ENCODE data around the gene CUL9.

The CUL9 gene

DNA sequence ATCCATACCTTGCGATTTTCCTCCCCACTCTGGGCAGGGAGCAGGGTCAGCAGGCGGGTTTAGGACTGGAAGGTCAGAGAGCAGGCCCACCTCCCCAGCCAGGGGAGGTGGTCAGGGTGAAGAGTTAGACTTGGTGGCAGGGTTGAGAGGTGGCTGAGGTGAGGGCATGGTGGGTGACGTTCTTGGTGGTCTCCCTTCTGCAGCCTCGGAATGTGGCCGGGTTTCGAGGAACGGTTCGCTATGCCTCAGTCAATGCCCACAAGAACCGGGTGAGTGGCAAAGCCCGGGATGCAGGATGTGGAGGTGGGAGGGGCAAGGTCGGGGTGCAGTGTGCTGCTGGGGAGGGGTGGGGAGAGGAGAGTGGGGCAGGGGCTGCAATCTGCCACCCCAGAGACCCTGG lies 72.8 kb downstream of the CUL9 start:
- WGBS (ENCODE audit: insufficient coverage), result 96% methylated on average over 9 of the region's 11 CpGs
- Histone ChIP-seq H3K4me1 (ENCODE audit: control extremely low read depth in 1 of 4, control insufficient read depth in 4 of 4, insufficient read depth in 4 of 4, low read length in 3 of 4) (peaks cover 0 to 4% (median 0%) of the 10 kb centered on the region in 4 experiments), H3K27me3 (replicated peaks in 2 of 5; ENCODE audit: control insufficient read depth in 4 of 5, insufficient read depth in 5 of 5, low read length in 4 of 5) (peaks cover 0 to 36% (median 17%) of the 10 kb centered on the region in 5 experiments), H3K9me3 (ENCODE audit: control extremely low read depth in 1 of 5, control insufficient read depth in 4 of 5, insufficient read depth in 2 of 5, low read depth in 1 of 5, low read length in 4 of 5) (no peaks in the 10 kb centered on the region), H3K36me3 (ENCODE audit: control insufficient read depth in 4 of 4, insufficient read depth in 4 of 4, low read length in 3 of 4) (no peaks in the 10 kb centered on the region), H3K27ac (ENCODE audit: insufficient read depth in 1 of 2, low read depth in 1 of 2, low read length in 2 of 2, poor library complexity in 1 of 2, severe bottlenecking in 2 of 2) (no peak overlapping the region), H3K4me3 (ENCODE audit: control insufficient read depth in 1 of 7, extremely low read depth in 1 of 7, insufficient read depth in 4 of 7, low read depth in 2 of 7, low read length in 6 of 7) (no peak overlapping the region)
- no peak for DNase-seq
- POLR2A ChIA-PET, result no interaction called here
- CTCF ChIA-PET, result interaction anchor here (1.7 kb wide), 1 partner anchor 26 kb away, joined by 4 read pairs; the partner anchor contains the start of gene DNPH1

DNA sequence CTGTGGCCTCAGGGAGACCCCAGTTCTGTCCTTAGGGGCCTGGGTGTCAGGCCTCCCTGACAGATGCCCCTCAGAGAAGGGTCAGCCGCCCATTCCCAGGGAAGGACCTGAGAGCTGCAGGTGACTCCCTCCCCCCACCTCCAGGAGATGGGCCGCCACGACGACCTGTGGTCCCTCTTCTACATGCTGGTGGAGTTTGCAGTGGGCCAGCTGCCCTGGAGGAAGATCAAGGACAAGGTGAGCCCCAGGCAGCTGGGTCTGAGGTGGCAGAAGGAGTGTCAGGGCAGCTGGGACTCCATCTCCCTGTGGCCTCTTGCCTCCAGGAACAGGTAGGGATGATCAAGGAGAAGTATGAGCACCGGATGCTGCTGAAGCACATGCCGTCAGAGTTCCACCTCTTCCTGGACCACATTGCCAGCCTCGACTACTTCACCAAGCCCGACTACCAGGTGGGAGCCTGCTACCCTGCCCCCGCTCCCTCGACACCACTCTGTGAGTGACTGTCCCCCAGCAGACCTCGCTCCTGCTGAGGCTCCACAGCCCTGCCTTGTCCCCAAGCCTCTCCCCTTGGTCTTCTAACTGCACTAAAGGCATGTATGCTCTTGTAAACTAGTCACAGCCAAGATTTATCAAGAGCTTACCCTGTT lies 73.5 kb downstream of the CUL9 start:
- POLR2A ChIA-PET, result no interaction called here
- DNase-seq, result no peak
- CTCF ChIA-PET, result interaction anchor here (0.7 to 1.3 kb wide), 3 partner anchors 9 to 115 kb away, joined by 3 read pairs; no protein-coding TSS in a partner anchor
- Histone ChIP-seq H3K4me3 (ENCODE audit: control insufficient read depth in 1 of 7, extremely low read depth in 1 of 7, insufficient read depth in 4 of 7, low read depth in 2 of 7, low read length in 6 of 7) (no peak overlapping the region), H3K27ac (ENCODE audit: insufficient read depth in 1 of 2, low read depth in 1 of 2, low read length in 2 of 2, poor library complexity in 1 of 2, severe bottlenecking in 2 of 2) (no peak overlapping the region), H3K27me3 (replicated peaks in 2 of 5; ENCODE audit: control insufficient read depth in 4 of 5, insufficient read depth in 5 of 5, low read length in 4 of 5) (peaks cover 0 to 33% (median 15%) of the 10 kb centered on the region in 5 experiments), H3K4me1 (ENCODE audit: control extremely low read depth in 1 of 4, control insufficient read depth in 4 of 4, insufficient read depth in 4 of 4, low read length in 3 of 4) (peaks cover 0 to 4% (median 0%) of the 10 kb centered on the region in 4 experiments), H3K36me3 (ENCODE audit: control insufficient read depth in 4 of 4, insufficient read depth in 4 of 4, low read length in 3 of 4) (no peaks in the 10 kb centered on the region), H3K9me3 (ENCODE audit: control extremely low read depth in 1 of 5, control insufficient read depth in 4 of 5, insufficient read depth in 2 of 5, low read depth in 1 of 5, low read length in 4 of 5) (no peaks in the 10 kb centered on the region)
- 93% methylated on average over 8 of the region's 11 CpGs for whole genome bisulfite sequencing (ENCODE audit: insufficient coverage)

DNA sequence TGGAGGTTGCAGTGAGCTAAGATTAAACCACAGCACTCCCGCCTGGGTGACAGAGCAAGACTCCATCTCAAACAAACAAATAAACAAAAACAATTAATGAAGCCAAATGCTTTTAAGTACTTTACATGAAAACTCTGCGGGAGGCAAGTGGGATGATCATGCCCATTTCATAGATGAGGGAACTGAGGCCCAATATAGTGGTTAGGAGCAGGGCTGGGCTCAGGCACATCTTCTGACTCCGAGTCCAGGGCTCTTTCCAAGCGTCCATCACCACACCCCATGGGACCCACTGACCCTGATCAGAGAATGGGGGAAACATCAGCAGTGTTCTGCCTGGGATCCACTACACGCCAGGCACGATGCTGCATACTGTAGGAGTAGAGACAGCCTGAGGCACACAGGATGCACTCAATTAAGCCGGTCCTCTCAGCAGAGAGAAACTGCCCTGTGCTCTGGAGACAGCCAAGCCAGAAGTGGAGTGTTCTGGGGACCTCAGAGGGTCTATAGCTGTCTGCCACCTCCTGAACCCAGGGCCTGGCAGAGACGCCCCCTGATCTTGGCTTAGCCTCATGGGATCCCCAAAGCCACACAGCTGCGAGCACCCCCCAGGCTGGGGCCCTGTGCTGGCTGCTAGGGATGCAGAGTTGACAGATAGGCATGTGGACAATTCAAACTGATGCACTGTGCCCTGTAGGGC lies 74.8 kb downstream of the CUL9 start:
- CTCF ChIA-PET, result interaction anchor here (1.1 kb wide), 1 partner anchor 114 kb away, joined by 3 read pairs; no protein-coding TSS in a partner anchor
- WGBS (ENCODE audit: insufficient coverage), result 98% methylated on average over 5 of the region's 9 CpGs

GRCh38 chr6:43257367-43258145 lies 75.6 kb downstream of the CUL9 start:
- H3K27me3 ChIP-seq (replicated peaks in 2 of 5; ENCODE audit: control insufficient read depth in 4 of 5, insufficient read depth in 5 of 5, low read length in 4 of 5), result peaks cover 0 to 13% (median 5%) of the 10 kb centered on the region in 5 experiments
- H3K4me1 ChIP-seq (ENCODE audit: control extremely low read depth in 1 of 4, control insufficient read depth in 4 of 4, insufficient read depth in 4 of 4, low read length in 3 of 4), result no peaks in the 10 kb centered on the region
- DNase-seq, result no peak
- 91% methylated on average over 12 of the region's 12 CpGs for WGBS (ENCODE audit: insufficient coverage)
- ChIA-PET CTCF (interaction anchor here (2.2 kb wide), 1 partner anchor 77 kb away, joined by 6 read pairs; no protein-coding TSS in a partner anchor), POLR2A (no interaction called here)
- H3K27ac ChIP-seq (ENCODE audit: insufficient read depth in 1 of 2, low read depth in 1 of 2, low read length in 2 of 2, poor library complexity in 1 of 2, severe bottlenecking in 2 of 2), result no peak overlapping the region
- H3K4me3 ChIP-seq (ENCODE audit: control insufficient read depth in 1 of 7, extremely low read depth in 1 of 7, insufficient read depth in 4 of 7, low read depth in 2 of 7, low read length in 6 of 7), result no peak overlapping the region
- no peaks in the 10 kb centered on the region for H3K36me3 ChIP-seq (ENCODE audit: control insufficient read depth in 4 of 4, insufficient read depth in 4 of 4, low read length in 3 of 4)
- H3K9me3 ChIP-seq (ENCODE audit: control extremely low read depth in 1 of 5, control insufficient read depth in 4 of 5, insufficient read depth in 2 of 5, low read depth in 1 of 5, low read length in 4 of 5), result no peaks in the 10 kb centered on the region

More for the DNA sequence above, 74.8 kb downstream of the CUL9 start:
- Histone ChIP-seq H3K4me1 (ENCODE audit: control extremely low read depth in 1 of 4, control insufficient read depth in 4 of 4, insufficient read depth in 4 of 4, low read length in 3 of 4) (no peaks in the 10 kb centered on the region), H3K27me3 (replicated peaks in 2 of 5; ENCODE audit: control insufficient read depth in 4 of 5, insufficient read depth in 5 of 5, low read length in 4 of 5) (peaks cover 0 to 21% (median 6%) of the 10 kb centered on the region in 5 experiments), H3K4me3 (ENCODE audit: control insufficient read depth in 1 of 7, extremely low read depth in 1 of 7, insufficient read depth in 4 of 7, low read depth in 2 of 7, low read length in 6 of 7) (no peak overlapping the region), H3K9me3 (ENCODE audit: control extremely low read depth in 1 of 5, control insufficient read depth in 4 of 5, insufficient read depth in 2 of 5, low read depth in 1 of 5, low read length in 4 of 5) (no peaks in the 10 kb centered on the region), H3K27ac (ENCODE audit: insufficient read depth in 1 of 2, low read depth in 1 of 2, low read length in 2 of 2, poor library complexity in 1 of 2, severe bottlenecking in 2 of 2) (no peak overlapping the region), H3K36me3 (ENCODE audit: control insufficient read depth in 4 of 4, insufficient read depth in 4 of 4, low read length in 3 of 4) (no peaks in the 10 kb centered on the region)
- DNase-seq, result no peak
- POLR2A ChIA-PET, result no interaction called here

DNA sequence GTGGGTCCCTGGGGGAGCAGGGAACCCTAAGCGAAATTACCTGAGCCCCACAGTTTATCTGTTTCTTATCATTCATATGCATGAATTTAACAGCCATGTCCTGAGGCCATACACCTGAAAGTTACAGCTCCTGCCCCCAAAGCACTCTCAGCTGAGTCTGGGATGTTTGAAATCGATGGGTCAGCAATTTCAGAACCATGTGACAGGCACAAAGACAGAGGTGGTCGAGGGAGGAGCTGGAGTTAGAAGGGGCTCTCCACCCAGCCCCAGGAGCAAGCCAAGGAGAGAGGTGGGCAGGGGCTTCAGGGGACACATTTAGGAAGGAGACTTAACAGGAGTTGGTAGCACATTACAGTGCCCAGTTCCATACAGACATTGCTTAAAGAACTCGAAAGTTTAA lies 76.2 kb downstream of the CUL9 start:
- WGBS (ENCODE audit: insufficient coverage), result 89% methylated on average over 3 of the region's 4 CpGs
- Histone ChIP-seq H3K9me3 (ENCODE audit: control extremely low read depth in 1 of 5, control insufficient read depth in 4 of 5, insufficient read depth in 2 of 5, low read depth in 1 of 5, low read length in 4 of 5) (no peaks in the 10 kb centered on the region), H3K4me3 (ENCODE audit: control insufficient read depth in 1 of 7, extremely low read depth in 1 of 7, insufficient read depth in 4 of 7, low read depth in 2 of 7, low read length in 6 of 7) (no peak overlapping the region), H3K4me1 (ENCODE audit: control extremely low read depth in 1 of 4, control insufficient read depth in 4 of 4, insufficient read depth in 4 of 4, low read length in 3 of 4) (no peaks in the 10 kb centered on the region), H3K36me3 (ENCODE audit: control insufficient read depth in 4 of 4, insufficient read depth in 4 of 4, low read length in 3 of 4) (no peaks in the 10 kb centered on the region), H3K27me3 (replicated peaks in 2 of 5; ENCODE audit: control insufficient read depth in 4 of 5, insufficient read depth in 5 of 5, low read length in 4 of 5) (peaks cover 0 to 7% (median 5%) of the 10 kb centered on the region in 5 experiments), H3K27ac (ENCODE audit: insufficient read depth in 1 of 2, low read depth in 1 of 2, low read length in 2 of 2, poor library complexity in 1 of 2, severe bottlenecking in 2 of 2) (no peak overlapping the region)
- POLR2A ChIA-PET, result no interaction called here
- CTCF ChIA-PET, result interaction anchor here (2.2 kb wide), 1 partner anchor 77 kb away, joined by 6 read pairs; no protein-coding TSS in a partner anchor
- DNase-seq, result no peak

DNA sequence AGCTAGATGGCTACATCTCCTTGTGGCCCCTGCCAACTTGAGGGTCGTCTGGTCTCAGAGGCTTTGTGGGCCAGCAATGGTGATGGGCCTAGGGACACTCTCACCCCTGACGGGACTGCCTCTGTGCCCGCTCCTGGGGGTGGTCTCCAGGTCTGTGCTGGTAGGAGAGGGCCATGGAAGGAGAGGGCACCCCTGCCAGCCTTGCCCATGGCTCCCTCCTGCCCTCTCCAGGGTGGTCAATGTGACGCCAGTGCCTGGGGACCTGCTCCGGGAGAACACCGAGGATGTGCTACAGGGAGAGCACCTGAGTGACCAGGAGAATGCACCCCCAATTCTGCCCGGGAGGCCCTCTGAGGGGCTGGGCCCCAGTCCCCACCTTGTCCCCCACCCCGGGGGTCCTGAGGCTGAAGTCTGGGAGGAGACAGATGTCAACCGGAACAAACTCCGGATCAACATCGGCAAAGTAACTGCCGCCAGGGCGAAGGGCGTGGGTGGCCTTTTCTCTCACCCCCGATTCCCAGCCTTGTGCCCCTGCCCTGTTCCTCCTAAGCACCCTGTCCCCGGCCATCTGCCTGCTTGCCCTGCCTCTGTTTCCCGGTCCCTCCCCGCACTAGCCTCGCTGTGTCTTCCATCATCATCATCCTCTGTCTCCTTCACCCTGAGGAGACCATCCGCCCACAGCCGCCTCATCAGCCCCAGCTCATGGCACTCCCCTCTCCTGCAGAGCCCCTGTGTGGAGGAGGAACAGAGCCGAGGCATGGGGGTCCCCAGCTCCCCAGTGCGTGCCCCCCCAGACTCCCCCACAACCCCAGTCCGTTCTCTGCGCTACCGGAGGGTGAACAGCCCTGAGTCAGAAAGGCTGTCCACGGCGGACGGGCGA lies 77.1 kb downstream of the CUL9 start:
- POLR2A ChIA-PET, result no interaction called here
- CTCF ChIA-PET, result interaction anchor here (1.5 to 4.4 kb wide), 4 partner anchors 8 to 247 kb away, joined by 3 to 13 read pairs (median 5); no protein-coding TSS in a partner anchor
- Histone ChIP-seq H3K27ac (ENCODE audit: insufficient read depth in 1 of 2, low read depth in 1 of 2, low read length in 2 of 2, poor library complexity in 1 of 2, severe bottlenecking in 2 of 2) (no peak overlapping the region), H3K4me1 (ENCODE audit: control extremely low read depth in 1 of 4, control insufficient read depth in 4 of 4, insufficient read depth in 4 of 4, low read length in 3 of 4) (no peaks in the 10 kb centered on the region), H3K36me3 (ENCODE audit: control insufficient read depth in 4 of 4, insufficient read depth in 4 of 4, low read length in 3 of 4) (no peaks in the 10 kb centered on the region), H3K27me3 (replicated peaks in 2 of 5; ENCODE audit: control insufficient read depth in 4 of 5, insufficient read depth in 5 of 5, low read length in 4 of 5) (peaks cover 0 to 4% (median 2%) of the 10 kb centered on the region in 5 experiments), H3K4me3 (ENCODE audit: control insufficient read depth in 1 of 7, extremely low read depth in 1 of 7, insufficient read depth in 4 of 7, low read depth in 2 of 7, low read length in 6 of 7) (no peak overlapping the region), H3K9me3 (ENCODE audit: control extremely low read depth in 1 of 5, control insufficient read depth in 4 of 5, insufficient read depth in 2 of 5, low read depth in 1 of 5, low read length in 4 of 5) (no peaks in the 10 kb centered on the region)
- WGBS (ENCODE audit: insufficient coverage), result 93% methylated on average over 21 of the region's 30 CpGs
- no peak for DNase-seq
